Gastrocnemius medialis (tissue), 4 donors: ENCODE results near the gene PROZ. TPM values are rescaled to one million over a fixed set of nuclear protein-coding genes. Genes with fewer than 3 reads are reported as not detected.

Source experiments
- ATAC-seq, 2 donors: fragments of 150-250 bp; one replicate each; pipeline ENCODE4 v1.9.1; 2016
- DNase-seq, 2 donors: peaks; one replicate each; pipeline ENCODE4 v3.0.0-alpha.2; 2019
- H3K27ac ChIP-seq, 4 donors: fragments of 200-600 bp; sonication (generic); 1 replicate in 1 of 4; 2 replicates in 3 of 4; pipeline ENCODE4 v1.5.1; 2016 to 2018; ENCODE audit warnings: mild to moderate bottlenecking in 2 of 4, moderate library complexity in 1 of 4
- H3K27me3 ChIP-seq, 3 donors: fragments of 200-600 bp; sonication (generic) in 2 of 3; 1 replicate in 1 of 3; 2 replicates in 2 of 3; pipeline versions ENCODE4 v1.5.1 to v1.6.0; 2016 to 2019; ENCODE audit warnings: mild to moderate bottlenecking in 1 of 3, moderate library complexity in 1 of 3
- H3K36me3 ChIP-seq, 2 donors: fragments of 200-600 bp; sonication (generic) in 1 of 2; one replicate each; pipeline ENCODE4 v1.5.1; 2017 to 2018
- H3K4me1 ChIP-seq, 2 donors: fragments of 200-600 bp; sonication (generic) in 1 of 2; one replicate each; pipeline ENCODE4 v1.5.1; 2016 to 2017; ENCODE audit warnings: mild to moderate bottlenecking in 2 of 2
- H3K4me3 ChIP-seq, 4 donors: fragments of 200-600 bp; sonication (generic) in 3 of 4; 1 replicate in 1 of 4; 2 replicates in 3 of 4; pipeline ENCODE4 v1.5.1; 2016 to 2019; ENCODE audit warnings: mild to moderate bottlenecking in 2 of 4
- H3K9me3 ChIP-seq, 3 donors: fragments of 200-600 bp; sonication (generic) in 2 of 3; 1 replicate in 1 of 3; 2 replicates in 2 of 3; pipeline ENCODE4 v1.5.1; 2016 to 2019
- CTCF ChIP-seq, 5 experiments: fragments of 450-650 bp in 3 of 5; fragments of 200-600 bp in 2 of 5; sonication (generic) in 2 of 5; IDR thresholded peaks in 4 of 5; conservative IDR thresholded peaks in 1 of 5; 1 replicate in 4 of 5; 2 replicates in 1 of 5; pipeline ENCODE4 v1.5.1; 2016 to 2019; ENCODE audit warnings: antibody characterized with exemption in 5 of 5, mild to moderate bottlenecking in 3 of 5, moderate library complexity in 3 of 5
- POLR2A ChIP-seq, 2 donors: fragments of 450-650 bp; IDR thresholded peaks; one replicate each; pipeline ENCODE4 v1.6.1; 2017; ENCODE audit warnings: antibody characterized with exemption in 2 of 2, mild to moderate bottlenecking in 2 of 2, moderate library complexity in 2 of 2
- in situ Hi-C, 4 donors: fragments of 200-750 bp; cut with MboI; loops; one replicate each; pipeline versions ENCODE4 v1.15.0 to v1.8.0; 2017; ENCODE audit warnings: low sequenced_read_pairs in 4 of 4
- intact Hi-C: fragments of 100-400 bp; cut with DNase I; formaldehyde crosslinking; loops from one replicate; pipeline ENCODE4 v1.15.1; 2023; ENCODE audit warnings: low total_unique reads
- total RNA-seq, 4 donors: library from RNA; depleted of rRNA; stranded (reverse); fragments of >200 nt; gene quantifications; one replicate each; pipeline versions ENCODE4 v1.1.0 to v1.2.3, GENCODE V29; 2016

Gene PROZ
- total RNA-seq, 4 donors from 2014 or later: not detected

GRCh38 chr13:113149711-113150549 is 8.5 kb upstream of the PROZ start:
- no peaks in the 10 kb centered on the region for H3K36me3 ChIP-seq
- H3K4me3 ChIP-seq: no peak overlapping the region
- TF ChIP-seq CTCF (IDR thresholded peaks at IDR 0.05 in 4 of 5, conservative IDR thresholded peaks at IDR 0.05 in 1 of 5): no peak
- no peak for TF ChIP-seq POLR2A (IDR thresholded peaks at IDR 0.05)
- H3K4me1 ChIP-seq: peaks cover 9 to 16% of the 10 kb centered on the region in 2 donors
- no peaks in the 10 kb centered on the region for H3K9me3 ChIP-seq
- H3K27me3 ChIP-seq: no peaks in the 10 kb centered on the region
- ATAC-seq (no peak), DNase-seq (no peak)
- H3K27ac ChIP-seq: no peak overlapping the region
- intact Hi-C loops (loop anchor here (10.0 kb wide), 2 partner anchors 115 to 145 kb away; partner anchors contain the start of gene LAMP1), in situ Hi-C loops (no loop called here)

GRCh38 chr13:113150550-113151365 is 7.7 kb upstream of the PROZ start:
- Histone ChIP-seq H3K4me3 (no peak overlapping the region), H3K4me1 (peaks cover 9 to 16% of the 10 kb centered on the region in 2 donors), H3K27me3 (no peaks in the 10 kb centered on the region), H3K9me3 (no peaks in the 10 kb centered on the region), H3K36me3 (no peaks in the 10 kb centered on the region), H3K27ac (no peak overlapping the region)
- in situ Hi-C loops: no loop called here
- ATAC-seq (no peak), DNase-seq (no peak)
- intact Hi-C loops: loop anchor here (10.0 kb wide), 2 partner anchors 116 to 144 kb away; partner anchors contain the start of gene LAMP1
- TF ChIP-seq POLR2A (IDR thresholded peaks at IDR 0.05) (no peak), CTCF (IDR thresholded peaks at IDR 0.05 in 4 of 5, conservative IDR thresholded peaks at IDR 0.05 in 1 of 5) (no peak)

- Histone ChIP-seq H3K27me3 (no peaks in the 10 kb centered on the region), H3K4me1 (peaks cover 9 to 16% of the 10 kb centered on the region in 2 donors), H3K36me3 (no peaks in the 10 kb centered on the region), H3K4me3 (peak overlapping the region in 3 of 4 donors; percentile 57 to 71 (median 68)), H3K9me3 (no peaks in the 10 kb centered on the region), H3K27ac (peak overlapping the region; percentile 85 to 96 (median 93))
- DNase-seq: peak; percentile 26 to 43
- in situ Hi-C loops: no loop called here
- peak; percentile 35 for ATAC-seq
- intact Hi-C loops: loop anchor here (2.0 to 10.0 kb wide), 3 partner anchors 117 to 213 kb away; partner anchors contain the start of genes GRTP1 and LAMP1
- TF ChIP-seq CTCF (IDR thresholded peaks at IDR 0.05 in 4 of 5, conservative IDR thresholded peaks at IDR 0.05 in 1 of 5) (no peak), POLR2A (IDR thresholded peaks at IDR 0.05) (no peak)
Observed at GRCh38 chr13:113151745-113152690, 6.4 kb upstream of the PROZ start.

- Histone ChIP-seq H3K4me3 (peak overlapping the region; percentile 57 to 71 (median 64)), H3K27ac (peak overlapping the region; percentile 85 to 96 (median 93)), H3K4me1 (peaks cover 9 to 16% of the 10 kb centered on the region in 2 donors), H3K36me3 (no peaks in the 10 kb centered on the region), H3K9me3 (no peaks in the 10 kb centered on the region), H3K27me3 (no peaks in the 10 kb centered on the region)
- DNase-seq (no peak), ATAC-seq (no peak)
- intact Hi-C loops (loop anchor here (2.0 to 10.0 kb wide), 3 partner anchors 118 to 212 kb away; partner anchors contain the start of genes GRTP1 and LAMP1), in situ Hi-C loops (no loop called here)
- TF ChIP-seq POLR2A (IDR thresholded peaks at IDR 0.05) (no peak), CTCF (IDR thresholded peaks at IDR 0.05 in 4 of 5, conservative IDR thresholded peaks at IDR 0.05 in 1 of 5) (no peak)
Observed at GRCh38 chr13:113152691-113152983, 5.8 kb upstream of the PROZ start.
